NCI-H345 treated with DMSO at 0.1 percent for 48 hours (cell line): ENCODE data around the gene TNIP3.

ENCODE experiments used
- DNase-seq: peaks from one replicate; lab custom pipeline; 2025; ENCODE audit not compliant: unreplicated experiment; lab: John Stamatoyannopoulos, UW

Gene TNIP3

DNA sequence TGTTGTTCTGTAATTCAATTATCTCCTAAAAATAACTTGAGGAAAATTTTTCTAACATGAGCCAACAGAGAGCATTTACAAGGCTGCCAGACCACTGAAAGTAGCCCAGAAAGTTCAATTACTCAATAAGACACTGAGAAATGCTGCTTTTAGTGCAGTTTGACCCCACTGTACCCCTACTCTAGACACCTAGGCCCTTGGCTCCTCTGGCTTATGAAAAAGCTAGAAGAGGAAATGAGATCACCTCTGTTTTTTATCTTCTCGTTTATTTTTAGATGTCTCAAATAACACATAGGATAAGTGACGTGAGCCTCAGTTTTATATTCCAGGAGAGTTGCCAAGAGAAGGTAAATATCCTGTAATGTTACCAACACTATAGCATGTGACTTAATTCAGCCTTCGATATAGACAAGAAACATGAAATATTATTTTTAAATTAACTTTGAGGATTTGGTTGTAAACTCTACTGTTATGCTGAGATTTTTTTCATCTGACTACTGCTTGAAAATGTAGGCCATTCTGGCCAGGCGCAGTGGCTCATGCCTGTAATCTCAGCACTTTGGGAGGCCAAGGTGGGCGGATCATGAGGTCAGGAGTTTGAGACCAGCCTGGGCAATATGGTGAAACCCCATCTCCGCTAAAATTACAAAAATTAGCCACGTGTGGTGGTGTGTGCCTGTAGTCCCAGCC is 24.4 kb downstream of the TNIP3 start:
- no peak for DNase-seq

DNA sequence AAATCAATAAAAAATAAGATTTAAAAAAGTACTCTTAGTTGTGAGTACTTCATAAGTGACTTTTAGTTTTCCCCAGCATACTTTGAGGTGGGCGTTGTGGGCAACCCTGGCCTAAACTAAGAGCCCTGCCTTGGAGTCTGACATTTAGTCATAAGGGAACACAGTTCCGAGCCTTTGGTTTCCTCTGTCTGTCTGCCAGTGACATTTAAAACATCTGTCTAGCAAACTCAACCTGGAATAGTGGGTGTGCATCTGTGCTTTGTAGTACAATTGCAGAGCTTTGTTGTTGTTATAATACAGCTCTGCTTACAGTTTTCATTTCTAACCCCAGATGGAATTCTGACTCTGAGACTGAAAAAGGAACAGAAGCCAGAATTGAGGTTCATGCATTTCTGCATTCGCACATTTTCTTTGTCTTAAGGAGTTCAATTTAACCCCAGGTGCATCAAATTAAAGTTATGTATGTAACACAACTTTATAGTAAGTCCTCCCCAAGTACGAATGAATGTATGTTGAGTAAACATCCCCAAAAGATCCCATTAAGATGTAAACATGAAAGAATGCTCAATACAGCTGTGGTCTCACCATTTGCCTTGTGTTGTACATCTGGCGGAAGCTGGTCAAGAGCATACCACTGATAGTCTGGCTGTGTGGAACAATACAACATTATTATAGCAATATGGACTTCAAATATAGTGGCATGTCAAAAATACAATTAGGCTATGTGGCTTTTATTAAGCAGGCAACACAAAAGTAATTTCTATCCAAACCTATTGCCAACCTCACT is 25.9 kb downstream of the TNIP3 start:
- no peak for DNase-seq

DNA sequence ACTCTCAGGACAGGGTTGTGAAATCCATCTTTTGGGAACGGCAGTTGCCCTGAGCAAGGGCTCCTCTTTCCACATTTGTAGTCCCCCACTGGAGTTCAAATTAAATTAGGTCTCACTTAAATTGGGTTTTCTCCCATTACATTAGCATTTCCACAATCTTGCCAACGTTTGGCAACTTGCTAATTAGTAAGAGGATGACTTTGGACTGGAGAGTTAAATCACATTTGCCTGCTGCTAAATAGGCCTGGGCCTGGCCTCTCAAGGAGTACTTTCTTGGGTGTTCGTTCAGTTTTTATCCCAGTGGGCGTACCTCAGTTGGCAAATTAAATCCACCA is 33.8 kb downstream of the TNIP3 start:
- DNase-seq: no peak

DNA sequence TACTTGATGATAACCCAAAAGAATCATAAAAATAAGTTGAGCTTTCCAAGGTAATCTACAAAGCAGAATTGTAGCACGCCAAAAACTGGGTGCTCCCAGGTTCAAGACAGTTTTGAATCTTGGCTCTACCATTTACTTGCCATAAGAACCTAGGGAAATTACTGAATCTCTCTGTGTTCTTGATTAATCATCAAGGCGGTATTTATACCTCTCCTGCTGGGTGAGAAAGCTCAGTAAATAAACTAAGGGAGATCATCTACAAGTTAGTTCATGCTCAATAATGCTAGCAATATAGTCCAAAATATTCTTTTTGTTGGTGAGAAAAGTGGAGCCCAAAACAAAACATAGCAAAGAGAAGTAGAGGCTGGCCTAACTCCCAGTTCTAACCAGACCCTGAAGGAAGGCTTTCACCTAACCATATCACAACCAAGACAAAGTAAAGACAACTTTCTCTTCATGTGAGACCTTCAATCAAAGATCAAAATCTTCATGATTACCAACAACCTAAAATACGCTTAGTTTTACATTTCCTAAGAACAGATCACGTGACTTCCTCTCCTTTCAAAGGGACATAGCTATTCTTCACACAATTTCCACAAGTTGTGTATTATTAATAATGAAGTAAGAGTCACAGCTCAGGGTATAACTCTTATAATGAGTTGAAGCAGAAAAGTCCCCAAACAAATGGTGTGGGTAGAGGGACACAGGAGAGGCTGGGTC is 34.4 kb downstream of the TNIP3 start:
- DNase-seq: no peak

DNA sequence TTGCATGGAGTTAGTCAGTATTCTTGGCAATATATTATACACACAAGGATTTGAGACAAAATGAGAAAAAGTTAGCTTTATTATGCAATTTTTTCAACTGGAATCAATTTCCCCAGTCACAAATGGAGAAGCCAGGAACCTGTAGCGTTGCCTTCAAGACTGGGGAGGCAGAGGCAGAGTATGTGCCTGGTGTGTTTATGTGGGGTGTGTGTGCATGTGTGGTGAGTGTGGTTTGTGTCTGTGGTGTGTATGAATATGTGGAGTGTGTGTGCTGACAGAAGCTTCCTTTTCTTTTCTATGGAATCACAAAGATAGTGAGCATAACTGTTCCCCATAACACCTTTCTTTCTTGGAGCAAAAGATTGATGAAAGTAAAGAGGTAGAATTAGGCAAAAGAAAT is 37.0 kb downstream of the TNIP3 start:
- DNase-seq: no peak

DNA sequence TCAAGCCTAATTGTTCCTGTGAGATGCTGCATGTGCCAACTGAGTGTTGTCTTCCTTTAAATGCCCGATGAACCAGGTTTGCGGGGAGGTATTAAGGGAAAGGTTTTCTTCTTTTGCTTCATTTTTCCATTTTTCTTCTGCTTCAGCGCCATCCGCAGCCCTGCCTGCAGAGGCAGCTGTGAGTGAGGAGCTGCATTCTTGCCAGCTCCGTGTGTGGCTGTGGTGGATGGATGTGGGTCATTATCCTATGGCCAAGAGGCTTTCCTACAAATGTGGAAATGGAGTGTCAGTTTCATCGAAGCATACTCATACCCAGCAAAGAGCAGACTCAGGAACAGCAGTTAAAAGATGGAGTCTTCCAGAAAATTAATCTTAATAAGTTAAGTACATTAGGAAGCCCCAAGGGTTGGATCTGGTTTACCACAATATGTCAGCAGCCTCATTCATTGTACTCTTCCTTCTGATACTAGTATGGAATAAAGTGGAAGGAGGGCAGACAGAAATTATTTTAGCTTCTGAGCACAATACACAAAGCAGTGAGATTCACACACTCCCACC is 37.6 kb downstream of the TNIP3 start:
- no peak for DNase-seq

DNA sequence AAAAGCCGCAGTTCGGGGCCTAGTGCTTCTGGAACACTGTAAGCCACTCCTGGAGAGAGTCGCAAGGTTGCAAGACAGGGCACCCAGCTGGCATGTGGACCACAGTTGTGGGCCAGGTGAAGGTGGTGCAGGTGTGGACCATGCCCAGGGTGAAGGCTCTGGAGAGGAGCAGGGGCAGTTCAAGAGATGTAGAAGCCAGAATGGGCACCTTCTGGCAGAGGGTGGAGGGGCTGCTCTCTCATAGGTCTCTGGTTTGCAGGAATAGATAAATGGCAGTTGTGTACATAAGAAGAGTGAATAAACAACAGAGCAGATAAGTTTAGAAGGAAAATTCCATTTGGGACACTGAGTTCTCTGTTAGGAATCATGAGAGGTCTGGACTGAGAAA is 38.6 kb downstream of the TNIP3 start:
- DNase-seq: no peak

DNA sequence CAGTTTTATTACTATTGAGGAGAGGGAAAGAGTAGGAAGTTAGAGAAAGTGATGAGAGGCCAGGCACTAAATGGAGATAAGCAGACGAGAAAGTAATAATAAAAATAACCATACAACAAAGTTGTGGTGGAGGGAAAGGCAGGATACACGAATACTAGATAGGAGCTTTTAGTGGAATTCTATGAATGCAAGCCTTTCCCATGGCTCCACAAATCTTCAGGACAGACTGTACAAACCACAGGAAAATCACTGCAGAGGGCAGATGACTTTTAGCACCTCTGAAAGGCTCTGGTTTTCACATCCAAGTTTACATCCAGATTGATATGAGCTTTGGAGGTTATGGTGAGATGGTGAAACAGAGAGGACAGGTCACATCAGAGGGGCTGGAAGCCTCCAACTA is 41.5 kb downstream of the TNIP3 start:
- no peak for DNase-seq

DNA sequence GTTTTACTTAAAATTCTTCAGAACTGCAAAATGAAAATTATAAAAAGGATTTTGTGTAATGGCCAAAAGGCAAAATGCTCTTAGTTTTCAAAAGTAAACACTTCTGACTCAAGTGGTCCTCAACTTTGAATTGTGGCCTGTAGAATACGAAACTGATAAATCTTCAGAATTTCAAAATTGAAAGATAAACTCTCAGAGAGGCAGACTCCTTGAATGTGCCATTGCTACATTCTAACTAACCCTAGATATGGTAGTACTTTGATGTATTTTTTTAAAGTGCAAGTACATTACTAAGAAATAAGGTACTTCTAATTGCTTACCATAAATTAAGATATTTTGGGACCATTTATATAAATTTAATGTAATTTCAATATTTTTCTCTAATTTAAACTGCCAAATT is 44.4 kb downstream of the TNIP3 start:
- DNase-seq: no peak

DNA sequence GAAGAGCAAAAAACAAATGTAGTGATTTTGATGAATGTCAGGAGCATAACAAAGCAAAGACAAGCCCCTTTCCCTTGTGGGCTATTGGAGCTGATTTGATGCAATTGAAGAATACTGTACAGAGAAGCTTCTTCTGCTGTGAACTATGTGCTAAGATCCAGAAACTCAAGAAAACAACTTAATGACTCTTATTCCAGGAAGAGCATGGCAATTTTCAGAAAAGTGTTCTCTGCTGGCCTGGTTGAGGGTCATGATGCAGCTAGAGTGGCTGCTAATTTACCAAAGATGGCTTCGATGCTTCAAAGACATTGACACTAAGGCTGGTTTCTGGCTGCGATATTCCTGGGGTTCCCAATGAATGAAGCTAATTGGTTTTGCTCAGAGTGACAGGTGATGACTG is 45.8 kb downstream of the TNIP3 start:
- DNase-seq: no peak

DNA sequence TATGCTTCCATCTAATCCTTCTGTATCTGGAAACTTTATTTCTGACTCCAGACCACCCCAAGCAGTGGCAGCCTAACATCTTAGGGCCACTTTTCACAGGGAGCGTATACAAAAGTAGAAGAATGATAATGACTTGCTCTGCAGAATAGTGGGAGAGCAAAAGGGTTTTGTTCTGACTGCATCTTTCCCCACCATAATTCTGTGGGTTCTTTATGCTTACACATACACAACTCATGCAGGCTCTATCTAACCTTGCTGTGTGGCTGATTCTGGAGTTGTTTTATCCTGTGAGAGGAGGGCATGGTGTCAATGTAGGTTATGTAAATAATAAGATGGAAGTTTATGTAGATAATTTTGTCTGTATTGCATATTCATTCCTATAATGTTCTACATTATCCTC is 49.4 kb downstream of the TNIP3 start:
- no peak for DNase-seq

DNA sequence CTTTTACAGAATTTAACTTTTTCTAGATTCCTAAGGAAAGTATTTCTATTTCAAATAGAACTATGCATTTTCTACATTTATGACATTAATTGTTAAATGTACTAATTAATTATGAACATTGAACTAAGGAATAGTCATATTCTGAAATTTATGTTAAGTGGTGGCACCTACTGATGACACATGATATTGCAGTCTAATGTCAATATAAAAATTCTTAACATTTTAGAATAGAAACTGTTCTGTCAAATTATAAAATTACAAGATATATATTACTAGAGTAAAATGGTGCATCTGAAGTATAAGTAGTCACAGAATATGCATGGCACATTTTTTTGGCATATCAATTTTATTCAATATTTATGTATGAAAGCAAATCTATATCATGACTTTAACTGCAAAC is 51.6 kb downstream of the TNIP3 start:
- DNase-seq: no peak

DNA sequence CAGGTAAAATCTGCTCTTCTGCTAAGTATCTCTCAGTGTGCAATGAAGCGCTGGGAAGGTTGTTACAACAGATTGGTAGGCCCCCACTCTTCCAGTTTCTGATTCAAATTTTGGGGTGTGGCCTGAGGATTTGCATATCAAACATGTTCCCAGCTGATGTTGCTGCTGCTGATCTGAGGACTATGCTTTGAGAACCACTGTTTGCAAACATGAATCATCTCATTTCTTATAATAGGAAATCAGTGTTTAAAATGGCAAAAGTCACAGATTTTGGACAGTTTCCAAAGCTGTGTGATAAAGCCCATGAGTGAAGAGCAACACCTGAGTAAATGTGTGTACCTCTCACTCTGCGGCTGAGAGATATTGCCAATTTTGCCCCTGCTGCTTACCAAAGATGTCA is 55.6 kb downstream of the TNIP3 start:
- DNase-seq: peak; percentile 36

DNA sequence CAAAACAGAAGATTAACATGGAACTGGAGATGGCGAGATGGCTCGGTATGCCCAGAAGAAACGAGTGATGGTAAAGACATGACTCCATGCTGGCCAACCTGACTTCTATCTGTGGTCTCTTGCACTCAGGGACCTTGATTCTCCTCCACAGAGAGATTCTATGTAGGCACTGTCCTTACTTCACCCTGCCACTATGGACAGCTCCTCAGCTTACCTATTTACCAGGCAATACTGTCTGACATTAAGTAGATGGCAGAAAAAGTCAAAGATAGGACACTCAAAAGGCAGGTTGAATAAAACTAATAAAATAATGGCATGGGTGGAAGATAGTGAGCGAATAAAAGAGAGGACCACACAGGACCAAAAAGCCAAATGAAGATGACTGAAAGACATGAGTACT is 56.6 kb downstream of the TNIP3 start:
- no peak for DNase-seq

DNA sequence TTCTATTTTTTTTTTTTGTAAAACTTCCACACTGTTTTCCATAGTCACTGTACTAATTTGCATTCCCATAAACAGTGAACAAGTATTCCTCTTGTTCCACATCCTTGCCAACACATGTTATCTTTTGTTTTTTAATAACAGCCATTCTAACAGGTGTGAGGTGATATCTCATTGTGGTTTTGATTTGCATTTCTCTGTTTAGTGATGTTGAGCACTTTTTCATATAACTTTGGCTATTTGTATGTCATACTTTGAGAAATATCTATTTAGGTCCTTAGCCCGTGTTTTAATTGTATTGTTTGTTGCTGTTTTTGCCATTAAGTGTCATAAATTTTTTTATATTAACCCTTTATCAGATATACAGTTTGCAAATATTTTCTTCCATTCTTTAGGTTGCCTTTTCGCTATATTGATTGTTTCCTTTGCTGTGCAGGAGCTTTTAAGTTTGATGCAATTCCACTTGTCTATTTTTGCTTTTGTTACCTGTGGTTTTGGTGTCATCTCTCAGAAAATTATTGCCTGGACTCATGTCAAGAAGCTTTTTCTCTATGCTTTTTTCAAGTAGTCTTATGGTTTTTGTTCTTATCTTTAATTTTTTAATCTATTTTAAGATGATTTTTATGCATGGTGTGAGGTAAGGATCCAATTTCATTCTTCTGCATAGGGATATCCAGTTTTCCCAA is 63.9 kb downstream of the TNIP3 start:
- DNase-seq: no peak

DNA sequence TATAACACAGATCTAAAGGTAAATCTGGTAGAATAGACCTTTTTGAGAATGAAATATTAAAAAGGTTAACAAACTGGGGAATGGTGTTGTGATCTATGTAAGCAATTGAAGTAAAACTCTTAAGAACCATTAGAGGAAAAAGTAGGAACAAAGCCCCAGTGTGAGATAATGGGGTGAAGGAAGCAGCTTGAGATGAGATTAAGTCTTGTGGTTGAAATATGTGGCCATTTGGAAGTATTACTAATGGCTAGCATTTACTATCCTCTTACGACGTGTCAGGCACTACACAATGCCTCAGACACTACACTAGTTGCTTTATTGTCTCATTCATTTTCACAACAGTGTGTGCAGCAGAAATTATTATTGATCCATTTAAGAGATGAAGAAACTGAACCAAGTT is 65.9 kb downstream of the TNIP3 start:
- DNase-seq: no peak

DNA sequence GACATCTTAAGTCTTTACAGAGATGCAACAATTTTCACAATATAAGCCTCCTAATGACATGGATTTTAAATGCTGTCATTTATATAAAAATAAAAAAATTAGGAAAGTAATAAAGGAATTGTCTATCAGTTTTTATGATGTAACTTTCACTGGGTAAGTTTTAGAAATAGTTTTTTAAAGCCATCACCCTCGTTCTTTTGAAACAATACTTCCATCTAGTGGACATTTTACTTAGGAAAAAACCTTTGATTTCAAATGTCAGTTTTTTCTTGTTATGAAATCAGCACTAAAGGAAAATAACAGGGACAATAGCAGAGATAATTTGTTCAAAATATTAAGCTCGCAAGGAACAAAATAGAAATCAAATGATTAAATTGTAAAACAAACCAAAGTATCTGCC is 67.5 kb downstream of the TNIP3 start:
- DNase-seq: peak; percentile 15

DNA sequence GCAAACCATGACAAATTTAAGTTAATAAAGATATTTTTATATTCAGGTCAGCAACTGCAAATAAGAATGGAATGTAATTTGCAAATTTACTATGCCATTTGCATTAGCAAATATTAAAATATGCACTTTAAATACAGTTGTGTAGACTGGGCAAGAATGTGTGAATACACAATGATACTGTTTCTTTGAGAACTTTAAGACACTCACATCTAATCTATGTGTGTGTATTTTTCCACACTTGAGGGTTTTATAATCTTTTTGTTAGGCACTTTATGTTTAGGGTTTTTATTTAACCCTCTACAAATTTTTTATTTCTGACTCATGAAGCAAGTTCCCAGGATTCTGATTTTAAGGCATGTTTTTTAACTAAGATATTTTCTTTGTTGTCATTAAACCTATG is 67.9 kb downstream of the TNIP3 start:
- no peak for DNase-seq

DNA sequence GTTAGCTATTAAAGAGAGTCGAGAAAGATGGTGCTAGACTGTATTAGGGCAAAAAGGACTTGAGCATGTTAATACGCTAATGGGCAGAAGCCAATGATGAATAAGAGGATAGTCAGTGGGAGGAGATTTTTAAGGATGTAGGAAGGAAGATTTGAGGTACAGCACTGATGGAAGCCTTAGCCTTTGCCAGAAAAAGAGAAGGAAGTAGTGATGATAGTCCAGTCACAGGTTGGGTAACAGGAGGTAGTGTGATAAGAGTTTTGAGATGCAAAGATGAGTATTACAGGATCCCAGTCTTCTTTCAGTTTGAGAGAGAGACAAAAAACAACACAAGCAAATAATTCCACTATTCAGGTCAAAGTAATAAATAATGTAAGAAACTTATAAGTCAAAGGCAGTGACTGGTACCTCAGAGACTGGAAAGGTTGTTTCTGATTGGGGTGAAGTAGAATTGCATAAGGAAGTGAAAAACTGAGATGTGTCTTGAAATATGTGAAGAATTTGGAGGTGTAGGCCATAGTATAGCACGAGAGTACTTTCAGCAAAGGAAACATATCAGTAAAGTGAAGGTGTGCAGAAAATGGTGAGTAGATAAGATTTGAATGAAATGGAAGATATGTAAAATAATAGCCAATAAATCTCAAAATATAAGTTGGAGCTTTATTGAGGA is 69.7 kb downstream of the TNIP3 start:
- no peak for DNase-seq

DNA sequence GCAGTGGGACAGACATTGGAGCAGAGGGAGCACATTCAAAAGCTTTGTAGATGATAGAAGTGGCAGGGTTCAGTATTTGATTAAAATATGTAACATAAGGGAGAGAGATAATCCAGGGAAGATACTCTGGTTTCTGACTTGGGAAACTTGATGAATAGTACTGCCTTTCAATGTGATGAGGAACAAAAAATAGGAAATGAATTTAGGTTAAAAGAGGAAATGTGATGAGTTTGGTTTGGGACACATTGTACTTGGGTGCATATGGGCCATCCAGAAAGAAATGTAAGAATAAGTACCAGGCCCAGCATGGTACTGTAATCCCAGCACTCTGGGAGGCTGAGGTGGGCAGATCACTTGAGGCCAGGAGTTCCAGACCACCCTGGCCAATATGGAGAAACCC is 70.9 kb downstream of the TNIP3 start:
- no peak for DNase-seq

DNA sequence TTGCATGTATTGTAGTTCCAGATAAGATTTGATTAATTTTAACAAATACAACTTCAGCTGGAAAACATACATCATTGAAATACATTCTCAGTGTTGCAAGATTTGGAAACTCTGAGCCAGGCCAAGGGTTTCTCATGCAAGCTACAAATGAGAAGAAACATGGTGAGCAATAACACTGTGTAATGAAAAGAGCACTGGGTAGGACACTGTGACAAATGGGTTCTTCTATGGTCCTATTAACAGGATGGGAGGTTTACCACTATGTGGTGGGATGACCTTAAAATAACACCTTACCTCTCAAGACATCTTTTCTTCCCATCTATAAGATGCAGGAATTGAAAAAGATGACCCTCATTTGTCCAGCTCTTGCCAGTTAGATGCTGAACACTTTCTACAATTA is 72.2 kb downstream of the TNIP3 start:
- no peak for DNase-seq
